ENCODE measurements around the gene MYO15B.

The MYO15B gene

DNA sequence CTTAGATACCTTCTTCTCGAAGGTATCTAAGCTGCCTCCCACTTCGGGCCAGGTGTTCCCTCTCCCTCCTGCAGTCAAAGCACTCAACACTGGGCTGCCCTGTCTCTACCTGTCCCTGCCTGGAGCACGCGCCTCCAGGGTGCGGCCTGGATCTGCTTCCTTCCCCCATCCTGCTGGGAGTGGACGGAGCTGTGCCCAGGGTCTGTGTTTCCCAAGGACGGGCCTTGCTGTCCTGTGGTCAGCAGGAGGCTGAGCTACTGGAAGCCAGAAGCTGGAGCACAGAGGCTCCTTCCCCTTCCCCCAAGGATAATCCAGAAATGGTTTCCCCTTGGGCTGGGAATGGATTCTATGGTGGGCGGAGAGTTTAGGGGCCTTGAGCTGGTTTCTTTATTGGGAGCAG lies 45.4 kb upstream of the MYO15B start:
- Histone ChIP-seq H4K20me1 (ENCODE audit: insufficient read depth, low read length) (no peaks in the 10 kb centered on the region), H3K4me3 (ENCODE audit: low read length) (no peak overlapping the region), H3K4me2 (ENCODE audit: low read depth, low read length) (no peak overlapping the region), H3K27me3 (replicated peaks; ENCODE audit: insufficient read depth, low read length) (no peaks in the 10 kb centered on the region), H3F3A (ENCODE audit: insufficient read depth, low read length) (no peaks in the 10 kb centered on the region), H3K79me2 (ENCODE audit: low read length) (no peaks in the 10 kb centered on the region), H3K36me3 (replicated peaks; ENCODE audit: insufficient read depth, low read length) (no peaks in the 10 kb centered on the region), H3K9ac (ENCODE audit: low read length) (no peak overlapping the region), H2AFZ (ENCODE audit: low read length) (no peak overlapping the region), H3K27ac (ENCODE audit: low read length) (no peak overlapping the region), H3K9me3 (replicated peaks; ENCODE audit: insufficient read depth, low read length) (no peaks in the 10 kb centered on the region), H3K4me1 (ENCODE audit: low read length) (no peaks in the 10 kb centered on the region), H3K9me2 (replicated peaks; ENCODE audit: insufficient read depth, low read length) (no peaks in the 10 kb centered on the region)
- DNase-seq: no peak
- TF ChIP-seq EZH2 (optimal IDR thresholded peaks at IDR 0.05; ENCODE audit: low read depth, low read length) (no peak), EZH2phosphoT487 (IDR thresholded peaks at IDR 0.05; ENCODE audit: low read length) (no peak)
- TF ChIP-seq, protein P1, sequence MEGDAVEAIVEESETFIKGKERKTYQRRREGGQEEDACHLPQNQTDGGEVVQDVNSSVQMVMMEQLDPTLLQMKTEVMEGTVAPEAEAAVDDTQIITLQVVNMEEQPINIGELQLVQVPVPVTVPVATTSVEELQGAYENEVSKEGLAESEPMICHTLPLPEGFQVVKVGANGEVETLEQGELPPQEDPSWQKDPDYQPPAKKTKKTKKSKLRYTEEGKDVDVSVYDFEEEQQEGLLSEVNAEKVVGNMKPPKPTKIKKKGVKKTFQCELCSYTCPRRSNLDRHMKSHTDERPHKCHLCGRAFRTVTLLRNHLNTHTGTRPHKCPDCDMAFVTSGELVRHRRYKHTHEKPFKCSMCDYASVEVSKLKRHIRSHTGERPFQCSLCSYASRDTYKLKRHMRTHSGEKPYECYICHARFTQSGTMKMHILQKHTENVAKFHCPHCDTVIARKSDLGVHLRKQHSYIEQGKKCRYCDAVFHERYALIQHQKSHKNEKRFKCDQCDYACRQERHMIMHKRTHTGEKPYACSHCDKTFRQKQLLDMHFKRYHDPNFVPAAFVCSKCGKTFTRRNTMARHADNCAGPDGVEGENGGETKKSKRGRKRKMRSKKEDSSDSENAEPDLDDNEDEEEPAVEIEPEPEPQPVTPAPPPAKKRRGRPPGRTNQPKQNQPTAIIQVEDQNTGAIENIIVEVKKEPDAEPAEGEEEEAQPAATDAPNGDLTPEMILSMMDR (IDR thresholded peaks at IDR 0.05; ENCODE audit: low read length): no peak

DNA sequence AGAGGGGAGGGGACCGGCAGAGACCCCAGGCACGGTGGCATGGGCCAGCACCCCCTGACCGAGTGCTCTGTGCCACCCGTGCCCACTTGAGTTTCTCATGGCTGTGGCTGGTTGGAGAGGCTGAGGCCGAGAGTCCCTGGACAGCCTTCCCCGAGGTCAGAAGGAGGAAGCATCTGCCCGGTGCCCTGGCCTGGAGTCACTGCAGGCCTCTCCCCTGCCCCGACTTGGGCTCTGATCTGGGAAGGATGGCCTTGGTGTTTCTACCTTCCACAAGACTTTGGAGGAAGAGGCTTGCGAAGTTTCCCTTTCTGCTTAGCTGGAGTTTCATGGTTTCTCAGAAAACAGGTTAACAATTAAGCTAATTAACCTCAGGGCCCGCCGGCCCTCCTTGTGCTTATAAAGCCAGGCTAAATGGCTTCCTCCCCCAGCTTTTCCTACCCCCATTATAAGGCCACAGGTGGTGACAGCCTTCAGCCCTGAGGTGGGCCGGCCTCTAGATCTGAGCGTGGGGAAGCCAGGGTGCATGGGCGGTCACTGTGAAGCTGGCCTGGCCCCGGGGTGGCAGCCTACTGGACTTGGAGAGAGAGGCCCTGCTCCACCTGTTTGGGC lies 44.8 kb upstream of the MYO15B start:
- no peaks in the 10 kb centered on the region for H3K79me2 ChIP-seq (ENCODE audit: low read length)
- TF ChIP-seq, protein P1 (IDR thresholded peaks at IDR 0.05; ENCODE audit: low read length): no peak
- no peak overlapping the region for H3K4me3 ChIP-seq (ENCODE audit: low read length)
- no peaks in the 10 kb centered on the region for H3F3A ChIP-seq (ENCODE audit: insufficient read depth, low read length)
- no peaks in the 10 kb centered on the region for H3K9me2 ChIP-seq (replicated peaks; ENCODE audit: insufficient read depth, low read length)
- no peaks in the 10 kb centered on the region for H3K9me3 ChIP-seq (replicated peaks; ENCODE audit: insufficient read depth, low read length)
- H3K36me3 ChIP-seq (replicated peaks; ENCODE audit: insufficient read depth, low read length): no peaks in the 10 kb centered on the region
- H3K4me2 ChIP-seq (ENCODE audit: low read depth, low read length): no peak overlapping the region
- no peak overlapping the region for H2AFZ ChIP-seq (ENCODE audit: low read length)
- no peak overlapping the region for H3K27ac ChIP-seq (ENCODE audit: low read length)
- no peaks in the 10 kb centered on the region for H3K27me3 ChIP-seq (replicated peaks; ENCODE audit: insufficient read depth, low read length)
- DNase-seq: no peak
- H3K9ac ChIP-seq (ENCODE audit: low read length): no peak overlapping the region
- no peaks in the 10 kb centered on the region for H3K4me1 ChIP-seq (ENCODE audit: low read length)
- H4K20me1 ChIP-seq (ENCODE audit: insufficient read depth, low read length): no peaks in the 10 kb centered on the region

DNA sequence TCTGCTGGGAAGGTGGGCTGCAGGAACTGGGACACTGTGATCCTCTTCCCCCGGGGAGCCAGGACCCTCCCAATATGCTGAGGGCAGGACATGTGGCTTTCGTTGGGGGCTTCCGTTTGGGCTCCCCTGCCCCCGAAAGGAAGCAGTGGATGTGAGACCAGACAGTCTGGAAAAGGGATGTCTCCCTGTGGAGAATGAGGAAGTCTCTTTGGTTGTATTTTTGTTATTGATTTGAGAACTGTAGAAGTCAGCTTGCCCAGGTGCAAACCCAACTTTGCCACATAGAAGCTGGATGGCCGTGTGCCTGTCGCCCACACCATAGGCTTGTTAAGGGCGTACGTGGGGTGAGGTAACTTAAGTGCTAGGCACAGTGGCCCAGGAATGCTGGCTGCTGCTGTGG lies 43.4 kb upstream of the MYO15B start:
- Histone ChIP-seq H3K9me2 (replicated peaks; ENCODE audit: insufficient read depth, low read length) (no peaks in the 10 kb centered on the region), H3K79me2 (ENCODE audit: low read length) (no peaks in the 10 kb centered on the region), H4K20me1 (ENCODE audit: insufficient read depth, low read length) (no peaks in the 10 kb centered on the region), H2AFZ (ENCODE audit: low read length) (no peak overlapping the region), H3K27ac (ENCODE audit: low read length) (no peak overlapping the region), H3K4me2 (ENCODE audit: low read depth, low read length) (no peak overlapping the region), H3F3A (ENCODE audit: insufficient read depth, low read length) (no peaks in the 10 kb centered on the region), H3K9ac (ENCODE audit: low read length) (no peak overlapping the region), H3K27me3 (replicated peaks; ENCODE audit: insufficient read depth, low read length) (no peaks in the 10 kb centered on the region), H3K4me3 (ENCODE audit: low read length) (no peak overlapping the region), H3K36me3 (replicated peaks; ENCODE audit: insufficient read depth, low read length) (no peaks in the 10 kb centered on the region), H3K4me1 (ENCODE audit: low read length) (no peaks in the 10 kb centered on the region), H3K9me3 (replicated peaks; ENCODE audit: insufficient read depth, low read length) (no peaks in the 10 kb centered on the region)
- DNase-seq: no peak
- TF ChIP-seq, protein P1 (IDR thresholded peaks at IDR 0.05; ENCODE audit: low read length): no peak
- TF ChIP-seq EZH2phosphoT487 (IDR thresholded peaks at IDR 0.05; ENCODE audit: low read length) (no peak), EZH2 (optimal IDR thresholded peaks at IDR 0.05; ENCODE audit: low read depth, low read length) (no peak)

Measured in MM.1S (cell line).